Measurements from ENCODE around the gene SULT2B1. TPM values are rescaled to one million over a fixed set of nuclear protein-coding genes. Genes with fewer than 3 reads are reported as not detected.
A peak's percentile ranks its signal among the peaks of the same experiment; 100 is the strongest.
"Not testable (repeated sequence)": the region's sequence is repeated elsewhere in the genome, so short reads cannot be mapped to it uniquely, and the experiment has no call there.

Gene SULT2B1
- total RNA-seq, 8 experiments from 2014 or later = 0.16 to 1.9 (median 0.54) TPM

DNA sequence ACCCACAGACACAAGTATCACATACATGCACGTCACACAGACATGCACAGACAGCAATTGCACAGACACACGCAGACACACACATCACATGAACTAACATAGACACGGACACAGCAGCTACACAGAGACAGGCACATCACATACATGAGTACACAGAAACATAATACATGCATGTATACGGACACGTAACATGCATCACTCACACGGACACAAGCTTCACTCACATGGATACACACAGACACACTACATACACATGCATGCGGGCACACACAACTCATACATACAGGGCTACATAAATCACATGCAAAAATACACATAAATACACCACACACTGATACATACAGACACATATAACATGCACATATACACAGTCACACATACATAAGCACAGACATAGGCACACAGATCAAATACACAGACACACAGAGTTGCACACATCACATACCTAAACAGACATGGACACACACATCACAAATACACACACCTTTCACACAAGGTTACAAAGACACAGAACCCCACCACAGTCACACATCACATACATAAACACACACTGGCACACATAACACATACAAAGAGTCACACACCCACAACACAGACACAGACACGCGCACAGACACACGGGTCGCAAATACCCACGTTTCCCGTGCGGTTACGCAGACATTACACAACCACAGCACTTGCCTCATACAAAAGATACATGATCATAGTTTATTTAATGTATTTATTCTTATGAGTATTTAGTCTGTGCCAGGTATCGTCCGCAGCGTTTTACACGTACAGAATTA is 39.3 kb upstream of the SULT2B1 start:
- WGBS, 10 experiments = 29 to 75% (median 45%) methylated on average over 3 to 11 of the region's 19 CpGs; no CpG with 5 or more reads in 2 of the 10 experiments
- in situ Hi-C loops (cut with MboI; ENCODE audit: low pct_unique_long_range_greater_than_20kb in 2 of 9, low sequenced_read_pairs in 9 of 9, unreplicated experiment in 9 of 9) = no loop called here
- peaks cover 10 to 14% of the 10 kb centered on the region in 2 donors for H3K4me1 ChIP-seq (replicated peaks in 1 of 2)
- H3K4me3 ChIP-seq = peak overlapping the region; percentile 45 to 70 (median 59)
- peak overlapping the region; percentile 87 to 98 for H3K27ac ChIP-seq
- no peak for ATAC-seq (replicated peaks in 6 of 8)

DNA sequence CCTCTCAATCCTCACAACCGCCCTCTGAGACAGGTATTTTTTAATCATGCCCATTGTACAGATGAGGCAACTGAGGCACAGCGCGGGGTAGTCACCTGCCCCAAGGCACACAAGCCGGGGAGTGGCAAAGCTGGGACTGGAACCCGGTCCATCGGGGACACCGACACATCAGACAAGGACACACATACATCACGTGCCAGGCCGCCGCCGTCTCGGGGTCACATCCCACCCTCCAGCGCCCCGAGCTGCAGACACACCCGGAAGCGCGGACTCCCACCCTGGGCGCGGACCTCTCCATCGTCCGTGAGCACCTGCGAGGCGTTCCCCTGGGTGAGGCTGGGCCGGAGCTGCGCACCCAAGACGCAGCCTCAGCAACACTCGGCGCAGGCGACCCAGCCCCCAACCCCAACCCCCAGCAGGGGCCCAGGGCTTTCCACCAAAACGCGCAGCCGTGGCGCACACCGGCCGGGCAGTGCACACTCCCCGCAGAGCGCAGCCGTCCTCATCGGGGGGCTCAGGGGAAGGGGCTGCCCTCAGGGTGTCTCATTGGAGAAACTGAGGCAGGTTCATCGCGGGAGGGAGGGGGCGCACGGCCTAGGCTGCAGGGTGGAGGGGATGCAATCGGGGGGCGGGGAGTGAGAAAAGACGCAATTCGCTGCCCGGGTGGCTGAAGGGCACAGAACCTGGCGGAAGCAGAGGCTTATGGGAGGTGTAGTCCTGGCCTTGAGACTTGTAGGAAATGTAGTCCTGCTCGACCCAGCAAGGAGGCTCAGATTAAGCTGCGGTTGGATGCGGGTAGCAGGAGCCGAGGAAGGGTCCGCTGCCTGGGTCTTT is 38.5 kb upstream of the SULT2B1 start:
- Histone ChIP-seq H3K27ac (peak overlapping the region; percentile 87 to 98), H3K4me1 (replicated peaks in 1 of 2) (peaks cover 10 to 14% of the 10 kb centered on the region in 2 donors), H3K4me3 (peak overlapping the region; percentile 43 to 70 (median 50))
- peak; percentile 51 to 92 (median 64) for ATAC-seq (replicated peaks in 6 of 8)
- WGBS, 10 experiments = 0 to 60% (median 8%) methylated on average over 1 to 15 of the region's 54 CpGs; no CpG with 5 or more reads in 4 of the 10 experiments
- in situ Hi-C loops (cut with MboI; ENCODE audit: low pct_unique_long_range_greater_than_20kb in 2 of 9, low sequenced_read_pairs in 9 of 9, unreplicated experiment in 9 of 9) = no loop called here

DNA sequence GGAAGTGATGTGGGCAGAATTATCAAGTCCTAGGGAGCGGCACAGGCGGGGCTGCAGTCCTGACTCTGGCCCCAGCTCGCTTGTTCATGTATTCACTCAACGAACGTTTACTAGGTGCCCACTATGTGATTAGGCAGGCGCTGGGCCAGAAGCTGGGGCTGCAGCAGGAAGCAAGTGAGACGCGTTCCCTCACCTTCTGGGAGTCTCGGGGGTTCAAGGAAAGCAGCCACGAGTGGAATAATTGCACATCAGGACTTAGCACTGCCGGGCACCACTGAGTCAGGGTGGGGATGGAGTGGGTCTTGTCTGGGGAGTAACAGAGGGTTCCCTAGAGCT is 37.9 kb upstream of the SULT2B1 start:
- no peak for ATAC-seq (replicated peaks in 6 of 8)
- WGBS, 10 experiments = 30 to 80% (median 48%) methylated on average over 2 to 6 of the region's 11 CpGs; no CpG with 5 or more reads in 5 of the 10 experiments
- Histone ChIP-seq H3K27ac (no peak overlapping the region), H3K4me3 (peak overlapping the region in 4 of 5 donors; percentile 45 to 70 (median 54)), H3K4me1 (replicated peaks in 1 of 2) (peaks cover 10 to 14% of the 10 kb centered on the region in 2 donors)
- in situ Hi-C loops (cut with MboI; ENCODE audit: low pct_unique_long_range_greater_than_20kb in 2 of 9, low sequenced_read_pairs in 9 of 9, unreplicated experiment in 9 of 9) = no loop called here

DNA sequence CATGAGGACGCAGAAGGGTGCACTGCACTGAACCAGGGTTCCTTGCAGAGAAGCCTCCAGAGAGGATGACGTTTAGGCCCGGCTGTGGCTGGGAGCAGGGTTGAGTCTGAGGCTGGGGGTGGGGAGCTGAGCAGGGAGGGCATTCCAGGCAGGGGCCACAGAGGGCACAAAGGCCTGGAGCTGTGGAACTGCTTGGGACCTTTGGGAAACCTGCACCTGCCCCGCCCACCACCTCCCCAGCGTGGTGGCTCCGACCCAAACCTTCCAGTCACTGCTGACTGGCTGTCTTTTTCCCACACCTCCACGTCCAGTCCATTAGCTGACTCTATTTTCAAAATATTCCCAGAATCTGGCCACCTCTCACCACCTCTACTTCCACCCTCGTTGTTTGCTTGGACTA is 35.4 kb upstream of the SULT2B1 start:
- no peak for ATAC-seq (replicated peaks in 6 of 8)
- in situ Hi-C loops (cut with MboI; ENCODE audit: low pct_unique_long_range_greater_than_20kb in 2 of 9, low sequenced_read_pairs in 9 of 9, unreplicated experiment in 9 of 9) = no loop called here
- Histone ChIP-seq H3K4me1 (replicated peaks in 1 of 2) (peaks cover 10 to 11% of the 10 kb centered on the region in 2 donors), H3K27ac (no peak overlapping the region), H3K4me3 (no peak overlapping the region)
- WGBS, 10 experiments = 75 to 100% (median 86%) methylated on average over 1 to 6 of the region's 8 CpGs; no CpG with 5 or more reads in 4 of the 10 experiments

DNA sequence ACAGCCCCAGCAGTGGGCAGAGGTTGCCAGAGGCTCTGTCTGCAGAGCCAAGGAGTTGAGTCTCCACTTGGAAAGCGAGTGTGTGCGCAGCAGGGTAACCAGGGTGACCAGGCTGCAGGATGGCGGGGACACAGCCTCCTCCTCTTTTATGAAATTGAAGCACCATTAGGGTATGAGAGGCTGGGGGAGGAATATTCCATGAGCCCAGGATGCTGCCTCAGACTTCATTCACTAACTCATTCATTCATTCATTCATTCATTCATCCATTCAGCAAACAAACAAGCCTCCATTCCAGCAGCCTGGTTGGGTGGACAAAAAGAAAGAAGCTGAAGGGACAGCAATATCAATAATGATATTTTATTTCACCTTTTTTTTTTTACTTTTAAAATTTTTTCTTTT is 33.8 kb upstream of the SULT2B1 start:
- in situ Hi-C loops (cut with MboI; ENCODE audit: low pct_unique_long_range_greater_than_20kb in 2 of 9, low sequenced_read_pairs in 9 of 9, unreplicated experiment in 9 of 9) = no loop called here
- 50 to 100% (median 86%) methylated on average over 1 to 3 of the region's 3 CpGs; no CpG with 5 or more reads in 4 of the 10 experiments for WGBS, 10 experiments
- Histone ChIP-seq H3K27ac (no peak overlapping the region), H3K4me1 (replicated peaks in 1 of 2) (peaks cover 0 to 3% of the 10 kb centered on the region in 2 donors), H3K4me3 (no peak overlapping the region)
- ATAC-seq (replicated peaks in 6 of 8) = peak in 1 of 8 experiments; percentile 46

DNA sequence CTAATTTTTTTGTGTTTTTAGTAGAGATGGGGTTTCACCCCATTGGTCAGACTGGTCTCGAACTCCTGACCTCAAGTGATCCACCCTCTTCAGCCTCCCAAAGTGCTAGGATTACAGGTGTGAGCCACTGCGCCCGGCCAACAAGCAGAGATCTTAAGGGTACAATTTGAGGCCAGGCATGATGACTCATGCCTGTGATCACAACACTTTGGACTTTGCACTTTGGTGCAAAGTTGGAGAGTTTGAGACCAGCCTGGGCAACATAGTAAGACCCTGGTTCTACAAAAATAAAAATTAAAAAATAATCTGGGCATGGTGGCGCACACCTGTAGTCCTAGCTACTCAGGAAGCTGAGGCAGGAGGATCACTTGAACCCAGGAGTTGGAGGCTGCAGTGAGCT is 32.5 kb upstream of the SULT2B1 start:
- H3K27ac ChIP-seq; ATAC-seq (replicated peaks in 6 of 8); H3K4me3 ChIP-seq; H3K4me1 ChIP-seq (replicated peaks in 1 of 2); in situ Hi-C loops (cut with MboI; ENCODE audit: low pct_unique_long_range_greater_than_20kb in 2 of 9, low sequenced_read_pairs in 9 of 9, unreplicated experiment in 9 of 9): not testable (repeated sequence)
- WGBS, 10 experiments = 83 to 100% (median 100%) methylated on average over 1 to 3 of the region's 4 CpGs; no CpG with 5 or more reads in 3 of the 10 experiments

DNA sequence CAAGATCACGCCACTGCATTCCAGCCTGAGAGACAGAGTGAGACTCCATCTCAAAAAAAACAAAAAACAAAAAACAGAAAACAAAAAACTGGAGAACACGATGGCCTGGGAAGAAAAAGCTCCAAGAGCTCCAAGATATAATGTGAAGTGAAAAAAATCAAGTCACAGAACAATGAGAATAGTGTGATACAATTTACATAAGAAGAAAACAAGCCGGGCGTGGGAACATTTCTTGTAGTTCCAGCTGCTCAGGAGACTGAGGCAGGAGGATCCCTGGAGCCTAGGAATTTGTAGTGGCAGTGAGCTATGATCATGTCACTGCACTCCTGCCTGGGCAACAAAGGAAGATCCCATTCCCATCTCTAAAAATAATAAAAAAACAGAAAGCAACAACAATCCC is 31.8 kb upstream of the SULT2B1 start:
- no peaks in the 10 kb centered on the region for H3K4me1 ChIP-seq (replicated peaks in 1 of 2)
- no peak overlapping the region for H3K27ac ChIP-seq
- peak in 3 of 8 experiments; percentile 22 to 44 (median 29) for ATAC-seq (replicated peaks in 6 of 8)
- H3K4me3 ChIP-seq = no peak overlapping the region
- in situ Hi-C loops (cut with MboI; ENCODE audit: low pct_unique_long_range_greater_than_20kb in 2 of 9, low sequenced_read_pairs in 9 of 9, unreplicated experiment in 9 of 9) = no loop called here
- WGBS, 10 experiments = 36 to 82% (median 51%) methylated on average over 1 to 4 of the region's 4 CpGs

DNA sequence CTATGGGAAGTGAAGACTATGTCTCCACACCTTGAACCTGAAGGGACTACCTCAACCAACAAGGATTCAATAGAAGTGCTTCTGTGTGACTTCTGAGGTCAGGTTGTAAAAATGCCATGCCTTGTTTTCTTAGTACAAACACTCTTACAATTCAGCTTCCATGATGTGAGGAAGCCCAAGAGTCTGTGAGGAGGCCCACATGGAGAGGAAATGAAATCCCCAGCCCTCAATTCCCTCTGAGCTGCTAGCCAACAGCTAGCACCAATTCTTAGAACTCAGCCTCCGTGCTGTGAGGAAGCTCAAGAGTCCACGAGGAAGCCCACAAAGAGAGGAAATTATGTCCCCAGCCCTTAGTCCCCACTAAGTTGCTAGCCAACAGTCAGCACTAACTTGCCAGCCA is 27.8 kb upstream of the SULT2B1 start:
- H3K4me1 ChIP-seq (replicated peaks in 1 of 2) = no peaks in the 10 kb centered on the region
- in situ Hi-C loops (cut with MboI; ENCODE audit: low pct_unique_long_range_greater_than_20kb in 2 of 9, low sequenced_read_pairs in 9 of 9, unreplicated experiment in 9 of 9) = no loop called here
- ATAC-seq (replicated peaks in 6 of 8) = no peak
- WGBS, 10 experiments = 17 to 93% (median 83%) methylated on average over 1 to 2 of the region's 2 CpGs; no CpG with 5 or more reads in 5 of the 10 experiments
- no peak overlapping the region for H3K4me3 ChIP-seq
- H3K27ac ChIP-seq = no peak overlapping the region

DNA sequence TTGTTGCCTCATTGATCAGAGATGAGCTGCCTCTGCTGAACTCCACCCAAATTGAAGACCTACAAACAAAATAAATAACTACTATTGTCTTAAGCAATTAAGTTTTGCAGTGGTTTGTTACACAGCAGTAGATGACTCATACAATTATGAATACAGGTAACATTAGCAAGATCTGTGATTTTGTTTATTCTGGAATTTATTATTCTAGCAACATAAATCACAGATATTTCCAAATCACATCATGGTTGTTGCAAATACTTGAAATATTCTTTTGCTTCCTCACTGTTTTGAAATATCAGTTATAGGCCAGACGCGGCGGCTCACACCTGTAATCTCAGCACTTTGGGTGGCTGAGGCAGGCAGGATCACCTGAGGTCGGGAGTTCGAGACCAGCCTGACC is 27.2 kb upstream of the SULT2B1 start:
- ATAC-seq (replicated peaks in 6 of 8) = no peak
- Histone ChIP-seq H3K4me1 (replicated peaks in 1 of 2) (no peaks in the 10 kb centered on the region), H3K4me3 (no peak overlapping the region), H3K27ac (no peak overlapping the region)
- in situ Hi-C loops (cut with MboI; ENCODE audit: low pct_unique_long_range_greater_than_20kb in 2 of 9, low sequenced_read_pairs in 9 of 9, unreplicated experiment in 9 of 9) = no loop called here
- 84 to 100% (median 90%) methylated on average over 2 to 5 of the region's 5 CpGs; no CpG with 5 or more reads in 5 of the 10 experiments for WGBS, 10 experiments

DNA sequence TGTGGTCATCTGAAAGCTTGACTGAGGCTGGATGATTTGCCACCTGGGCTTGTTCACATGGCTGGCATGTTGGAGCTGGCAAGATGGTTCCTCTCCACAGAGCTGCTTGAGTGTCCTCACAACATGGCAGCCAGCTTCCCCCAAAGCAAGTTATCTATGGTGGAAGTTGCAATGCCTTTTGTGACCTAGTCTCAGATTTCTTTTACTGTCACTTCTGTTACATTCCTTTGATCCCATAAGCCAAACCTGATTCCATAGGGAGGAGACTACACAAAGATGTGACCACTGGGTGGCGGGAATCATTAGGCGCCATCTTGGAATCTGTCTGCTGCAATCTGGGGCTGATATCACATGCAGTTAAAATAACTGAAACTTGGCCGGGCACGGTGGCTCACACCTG is 22.8 kb upstream of the SULT2B1 start:
- in situ Hi-C loops (cut with MboI; ENCODE audit: low pct_unique_long_range_greater_than_20kb in 2 of 9, low sequenced_read_pairs in 9 of 9, unreplicated experiment in 9 of 9) = no loop called here
- no peak overlapping the region for H3K4me3 ChIP-seq
- ATAC-seq (replicated peaks in 6 of 8) = no peak
- H3K4me1 ChIP-seq (replicated peaks in 1 of 2) = no peaks in the 10 kb centered on the region
- WGBS, 10 experiments = 85 to 100% (median 100%) methylated on average over 1 to 4 of the region's 4 CpGs; no CpG with 5 or more reads in 5 of the 10 experiments
- H3K27ac ChIP-seq = no peak overlapping the region

DNA sequence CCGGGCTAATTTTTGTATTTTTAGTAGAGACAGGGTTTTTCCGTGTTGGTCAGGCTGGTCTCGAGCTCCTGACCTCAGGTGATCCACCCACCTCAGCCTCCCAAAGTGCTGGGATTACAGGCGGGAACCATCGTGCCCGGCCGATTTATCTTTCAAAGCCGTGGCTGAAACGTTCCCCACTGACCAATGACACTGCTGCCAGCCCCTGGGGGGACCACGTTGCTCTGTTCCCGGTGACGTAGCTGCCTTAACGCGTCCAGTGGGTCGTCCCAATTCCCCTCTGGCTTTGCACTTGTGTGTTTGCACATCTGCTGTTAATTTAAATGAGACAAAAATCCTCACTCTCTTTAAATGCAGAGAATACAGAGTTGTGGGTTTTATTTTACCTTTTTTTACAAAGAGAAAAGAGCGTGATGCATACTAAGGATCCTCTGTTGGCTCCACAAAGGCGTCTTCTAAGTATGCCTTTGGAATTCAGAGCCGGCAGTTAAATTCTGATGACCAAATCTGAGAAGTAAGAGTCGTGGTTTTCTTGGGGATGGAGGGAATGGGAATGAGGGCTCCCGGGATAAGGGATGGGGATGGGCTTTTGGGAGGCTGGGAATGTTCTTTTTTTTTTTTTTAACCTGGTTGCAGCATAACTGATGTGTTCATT is 21.8 kb upstream of the SULT2B1 start:
- 0 to 86% (median 44%) methylated on average over 2 to 14 of the region's 20 CpGs; no CpG with 5 or more reads in 2 of the 10 experiments for WGBS, 10 experiments
- Histone ChIP-seq H3K4me1 (replicated peaks in 1 of 2) (no peaks in the 10 kb centered on the region), H3K27ac (no peak overlapping the region), H3K4me3 (no peak overlapping the region)
- in situ Hi-C loops (cut with MboI; ENCODE audit: low pct_unique_long_range_greater_than_20kb in 2 of 9, low sequenced_read_pairs in 9 of 9, unreplicated experiment in 9 of 9) = no loop called here
- peak in 1 of 8 experiments; percentile 69 for ATAC-seq (replicated peaks in 6 of 8)

DNA sequence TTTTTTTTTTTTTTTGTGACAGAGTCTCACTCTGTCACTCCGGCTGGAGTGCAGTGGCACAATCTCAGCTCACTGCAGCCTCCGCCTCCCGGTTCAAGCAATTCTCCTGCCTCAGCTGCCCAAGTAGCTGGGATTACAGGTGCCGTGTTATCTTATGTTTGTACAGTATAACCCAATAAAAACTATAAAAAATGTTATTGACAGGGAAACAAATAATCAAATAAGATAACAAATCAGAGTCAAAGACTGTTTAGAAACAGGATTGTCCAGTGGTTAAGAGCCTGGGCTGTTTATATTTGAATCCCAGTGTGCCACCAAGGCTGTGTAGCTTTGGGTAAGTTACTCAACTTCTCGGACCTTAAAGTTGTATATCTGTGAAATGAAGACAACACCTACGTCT is 21.2 kb upstream of the SULT2B1 start:
- 7 to 94% (median 70%) methylated on average over 2 to 6 of the region's 6 CpGs; no CpG with 5 or more reads in 2 of the 10 experiments for WGBS, 10 experiments
- ATAC-seq (replicated peaks in 6 of 8) = no peak
- Histone ChIP-seq H3K4me3 (no peak overlapping the region), H3K4me1 (replicated peaks in 1 of 2) (no peaks in the 10 kb centered on the region), H3K27ac (no peak overlapping the region)
- in situ Hi-C loops (cut with MboI; ENCODE audit: low pct_unique_long_range_greater_than_20kb in 2 of 9, low sequenced_read_pairs in 9 of 9, unreplicated experiment in 9 of 9) = no loop called here

DNA sequence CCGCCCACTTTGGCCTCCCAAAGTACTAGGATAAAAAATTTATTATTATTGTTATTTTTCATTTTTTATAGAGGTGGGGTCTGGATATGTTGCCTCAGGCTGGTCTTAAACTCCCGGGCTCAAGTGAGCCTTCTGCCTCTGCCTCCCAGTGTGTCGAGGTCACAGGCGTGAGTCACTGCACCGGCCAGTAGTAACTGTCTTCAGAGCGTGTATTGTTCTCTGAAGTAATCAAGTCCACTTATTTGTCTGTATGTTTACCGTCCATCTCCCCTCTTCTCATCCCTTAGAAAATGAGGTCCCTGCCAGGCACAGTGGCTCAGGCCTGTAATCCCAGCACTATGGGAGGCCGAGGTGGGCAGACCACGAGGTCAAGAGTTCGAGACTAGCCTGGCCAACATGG is 18.2 kb upstream of the SULT2B1 start:
- ATAC-seq (replicated peaks in 6 of 8) = no peak
- in situ Hi-C loops (cut with MboI; ENCODE audit: low pct_unique_long_range_greater_than_20kb in 2 of 9, low sequenced_read_pairs in 9 of 9, unreplicated experiment in 9 of 9) = no loop called here
- Histone ChIP-seq H3K4me1 (replicated peaks in 1 of 2) (no peaks in the 10 kb centered on the region), H3K4me3 (no peak overlapping the region), H3K27ac (no peak overlapping the region)
- 64 to 100% (median 87%) methylated on average over 1 to 7 of the region's 10 CpGs; no CpG with 5 or more reads in 3 of the 10 experiments for WGBS, 10 experiments

Data from motor neuron (in vitro differentiated cells).